Liver (tissue), 3 donors: Measurements from ENCODE around the gene PALLD.

Source experiments
- ATF3 ChIP-seq: IDR thresholded peaks from 2 replicates; pipeline ENCODE4 v1.6.1; 2016; ENCODE audit warnings: antibody characterized with exemption
- CTCF ChIP-seq: fragments of 150-350 bp; IDR thresholded peaks from 2 replicates; pipeline ENCODE4 v1.5.1; 2017; ENCODE audit warnings: improper control_type of control experiment, low read depth, low read length; ENCODE audit not compliant: missing input control
- EGR1 ChIP-seq, 2 donors: IDR thresholded peaks; 2 replicates each; pipeline ENCODE4 v1.6.1; 2016 to 2018; ENCODE audit warnings: antibody characterized with exemption in 2 of 2, low read depth in 2 of 2
- FOXA1 ChIP-seq: IDR thresholded peaks from 2 replicates; pipeline ENCODE4 v1.6.1; 2016; ENCODE audit warnings: antibody characterized with exemption
- GABPA ChIP-seq, 2 donors: IDR thresholded peaks in 1 of 2; conservative IDR thresholded peaks in 1 of 2; 2 replicates each; pipeline ENCODE4 v1.6.1; 2016; ENCODE audit warnings: antibody characterized with exemption in 2 of 2, mild to moderate bottlenecking in 1 of 2, moderate library complexity in 1 of 2
- HNF4A ChIP-seq, 2 donors: conservative IDR thresholded peaks; 2 replicates each; pipeline ENCODE4 v1.6.1; 2016; ENCODE audit warnings: antibody characterized with exemption in 2 of 2, mild to moderate bottlenecking in 2 of 2
- JUND ChIP-seq, 2 donors: IDR thresholded peaks; 2 replicates each; pipeline ENCODE4 v1.6.1; 2016; ENCODE audit warnings: antibody characterized with exemption in 2 of 2
- MAX ChIP-seq: IDR thresholded peaks from 2 replicates; pipeline ENCODE4 v1.6.1; 2016; ENCODE audit warnings: antibody characterized with exemption
- NR2F2 ChIP-seq: IDR thresholded peaks from 2 replicates; pipeline ENCODE4 v1.6.1; 2016; ENCODE audit warnings: antibody characterized with exemption
- RAD21 ChIP-seq, 2 donors: IDR thresholded peaks; 2 replicates each; pipeline ENCODE4 v1.6.1; 2016; ENCODE audit warnings: antibody characterized with exemption in 2 of 2, mild to moderate bottlenecking in 2 of 2
- REST ChIP-seq: IDR thresholded peaks from 2 replicates; pipeline ENCODE4 v1.6.1; 2016; ENCODE audit warnings: antibody characterized with exemption, mild to moderate bottlenecking
- SP1 ChIP-seq: IDR thresholded peaks from 2 replicates; pipeline ENCODE4 v1.6.1; 2018; ENCODE audit warnings: antibody characterized with exemption, mild to moderate bottlenecking
- TAF1 ChIP-seq: conservative IDR thresholded peaks from 2 replicates; pipeline ENCODE4 v1.6.1; 2016; ENCODE audit warnings: antibody characterized with exemption, mild to moderate bottlenecking
- YY1 ChIP-seq: IDR thresholded peaks from 2 replicates; pipeline ENCODE4 v1.6.1; 2016; ENCODE audit warnings: antibody characterized with exemption, mild to moderate bottlenecking
- donor health status: healthy.
- donor health status: healthy.

- TF ChIP-seq FOXA1 (no peak), CTCF (no peak), REST (no peak), NR2F2 (no peak), YY1 (no peak), TAF1 (no peak), ATF3 (no peak), RAD21 (IDR thresholded peaks at IDR 0.05) (no peak), JUND (IDR thresholded peaks at IDR 0.05) (no peak), EGR1 (IDR thresholded peaks at IDR 0.05; ENCODE audit: low read depth in 2 of 2) (no peak), GABPA (IDR thresholded peaks at IDR 0.05 in 1 of 2, conservative IDR thresholded peaks at IDR 0.05 in 1 of 2) (no peak), MAX (no peak), SP1 (no peak), HNF4A (conservative IDR thresholded peaks at IDR 0.05) (no peak)
These were observed 434.4 kb downstream of the PALLD start for GRCh38 chr4:168931215-168931650.
